Ishikawa (cell line): ENCODE measurements around the gene MAP3K4.

ENCODE experiments used
- CEBPB ChIP-seq: IDR thresholded peaks from 2 replicates; pipeline ENCODE4 v1.6.1; 2012
- CREB1 ChIP-seq: IDR thresholded peaks from 2 replicates; pipeline ENCODE4 v1.6.1; 2012; ENCODE audit warnings: low read depth
- FOXM1 ChIP-seq: IDR thresholded peaks from 2 replicates; pipeline ENCODE4 v1.6.1; 2012; ENCODE audit warnings: low read depth, borderline replicate concordance
- REST ChIP-seq: IDR thresholded peaks from 2 replicates; pipeline ENCODE4 v1.6.1; 2012; ENCODE audit warnings: low read depth, mild to moderate bottlenecking
- TAF1 ChIP-seq: IDR thresholded peaks from 2 replicates; pipeline ENCODE4 v1.6.1; 2012; ENCODE audit warnings: low read depth, mild to moderate bottlenecking
- TEAD4 ChIP-seq: IDR thresholded peaks from 2 replicates; pipeline ENCODE4 v1.6.1; 2012
- YY1 ChIP-seq: IDR thresholded peaks from 2 replicates; pipeline ENCODE4 v1.6.1; 2012; ENCODE audit warnings: low read depth
- ZBTB7A ChIP-seq: IDR thresholded peaks from 2 replicates; pipeline ENCODE4 v1.6.1; 2012; ENCODE audit warnings: low read depth

MAP3K4 gene

GRCh38 chr6:161166677-161167076, 175.1 kb downstream of the MAP3K4 start:
- TF ChIP-seq TEAD4 (no peak), YY1 (no peak), FOXM1 (no peak), ZBTB7A (no peak), TAF1 (no peak), REST (no peak), CREB1 (no peak), CEBPB (no peak)
